ENCODE data around the gene USP25.

GRCh38 chr21:15754640-15755039, 24.9 kb downstream of the USP25 start:
- no peak for TF ChIP-seq POLR2AphosphoS5 (IDR thresholded peaks at IDR 0.05; ENCODE audit: low read depth, low read length)
- TF ChIP-seq TAF1 (IDR thresholded peaks at IDR 0.05; ENCODE audit: borderline replicate concordance, insufficient read depth, low read length): no peak
- TF ChIP-seq, protein P1, sequence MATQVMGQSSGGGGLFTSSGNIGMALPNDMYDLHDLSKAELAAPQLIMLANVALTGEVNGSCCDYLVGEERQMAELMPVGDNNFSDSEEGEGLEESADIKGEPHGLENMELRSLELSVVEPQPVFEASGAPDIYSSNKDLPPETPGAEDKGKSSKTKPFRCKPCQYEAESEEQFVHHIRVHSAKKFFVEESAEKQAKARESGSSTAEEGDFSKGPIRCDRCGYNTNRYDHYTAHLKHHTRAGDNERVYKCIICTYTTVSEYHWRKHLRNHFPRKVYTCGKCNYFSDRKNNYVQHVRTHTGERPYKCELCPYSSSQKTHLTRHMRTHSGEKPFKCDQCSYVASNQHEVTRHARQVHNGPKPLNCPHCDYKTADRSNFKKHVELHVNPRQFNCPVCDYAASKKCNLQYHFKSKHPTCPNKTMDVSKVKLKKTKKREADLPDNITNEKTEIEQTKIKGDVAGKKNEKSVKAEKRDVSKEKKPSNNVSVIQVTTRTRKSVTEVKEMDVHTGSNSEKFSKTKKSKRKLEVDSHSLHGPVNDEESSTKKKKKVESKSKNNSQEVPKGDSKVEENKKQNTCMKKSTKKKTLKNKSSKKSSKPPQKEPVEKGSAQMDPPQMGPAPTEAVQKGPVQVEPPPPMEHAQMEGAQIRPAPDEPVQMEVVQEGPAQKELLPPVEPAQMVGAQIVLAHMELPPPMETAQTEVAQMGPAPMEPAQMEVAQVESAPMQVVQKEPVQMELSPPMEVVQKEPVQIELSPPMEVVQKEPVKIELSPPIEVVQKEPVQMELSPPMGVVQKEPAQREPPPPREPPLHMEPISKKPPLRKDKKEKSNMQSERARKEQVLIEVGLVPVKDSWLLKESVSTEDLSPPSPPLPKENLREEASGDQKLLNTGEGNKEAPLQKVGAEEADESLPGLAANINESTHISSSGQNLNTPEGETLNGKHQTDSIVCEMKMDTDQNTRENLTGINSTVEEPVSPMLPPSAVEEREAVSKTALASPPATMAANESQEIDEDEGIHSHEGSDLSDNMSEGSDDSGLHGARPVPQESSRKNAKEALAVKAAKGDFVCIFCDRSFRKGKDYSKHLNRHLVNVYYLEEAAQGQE (IDR thresholded peaks at IDR 0.05; ENCODE audit: insufficient read depth in 1 of 2, low read depth in 2 of 2, low read length in 2 of 2): no peak
- TF ChIP-seq FOXP2 (optimal IDR thresholded peaks at IDR 0.05; ENCODE audit: borderline replicate concordance, extremely low read depth, extremely low read length, insufficient read depth): no peak
- TF ChIP-seq SIN3A (IDR thresholded peaks at IDR 0.05; ENCODE audit: borderline replicate concordance, insufficient read depth, low read length): no peak

Measured in PFSK-1 (cell line).